GM12892 (cell line): ENCODE results near the gene CEP19.
A peak's percentile ranks its signal among the peaks of the same experiment; 100 is the strongest.

Experiments
- DNase-seq: peaks from one replicate; pipeline ENCODE4 v3.0.0; 2011; ENCODE audit not compliant: insufficient read length
- FAIRE-seq: peaks from 2 replicates; lab custom pipeline; 2011; peaks lifted over from hg19 to GRCh38; lab: Jason Lieb, UNC
- POLR2A ChIP-seq: IDR thresholded peaks from 2 replicates; pipeline ENCODE4 v1.6.1; 2011; ENCODE audit warnings: low read depth, low read length, control low read depth
- POLR2AphosphoS5 ChIP-seq: IDR thresholded peaks from 2 replicates; pipeline ENCODE4 v1.6.1; 2011; ENCODE audit warnings: low read depth, low read length, control low read depth
- TAF1 ChIP-seq: IDR thresholded peaks from 2 replicates; pipeline ENCODE4 v1.6.1; 2011; ENCODE audit warnings: low read depth, mild to moderate bottlenecking, control low read depth, low read length, borderline replicate concordance

Gene CEP19

GRCh38 chr3:196700801-196701200, 11.2 kb downstream of the CEP19 start:
- TF ChIP-seq POLR2AphosphoS5 = no peak
- TF ChIP-seq TAF1 = no peak
- no peak for TF ChIP-seq POLR2A
- no peak for FAIRE-seq

DNA sequence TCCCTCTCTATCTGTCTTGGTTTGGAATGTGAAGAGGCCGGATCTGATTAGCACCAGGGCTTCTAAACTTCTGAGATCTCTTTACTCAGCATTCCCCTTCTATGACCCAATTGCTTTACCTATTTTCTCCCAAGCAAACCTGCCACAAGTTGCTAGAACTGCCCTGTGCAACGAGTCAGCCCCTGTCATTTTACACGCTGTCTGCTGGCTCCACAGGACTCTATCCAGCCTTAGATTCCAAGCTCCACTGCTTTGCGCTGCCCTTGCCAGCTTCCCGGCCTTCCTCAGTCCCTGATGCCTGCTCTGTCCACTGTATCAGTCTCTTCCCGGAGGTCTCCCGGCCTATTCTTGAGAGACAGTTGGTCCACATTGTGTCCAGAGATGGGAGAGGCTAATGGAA, 12.3 kb downstream of the CEP19 start:
- no peak for TF ChIP-seq TAF1
- FAIRE-seq (no peak), DNase-seq (no peak)

More at GRCh38 chr3:196700801-196701200, 11.2 kb downstream of the CEP19 start:
- DNase-seq = no peak

GRCh38 chr3:196697270-196697669, 14.8 kb downstream of the CEP19 start:
- TF ChIP-seq POLR2AphosphoS5 (no peak), TAF1 (no peak), POLR2A (no peak)
- no peak for DNase-seq
- no peak for FAIRE-seq

DNA sequence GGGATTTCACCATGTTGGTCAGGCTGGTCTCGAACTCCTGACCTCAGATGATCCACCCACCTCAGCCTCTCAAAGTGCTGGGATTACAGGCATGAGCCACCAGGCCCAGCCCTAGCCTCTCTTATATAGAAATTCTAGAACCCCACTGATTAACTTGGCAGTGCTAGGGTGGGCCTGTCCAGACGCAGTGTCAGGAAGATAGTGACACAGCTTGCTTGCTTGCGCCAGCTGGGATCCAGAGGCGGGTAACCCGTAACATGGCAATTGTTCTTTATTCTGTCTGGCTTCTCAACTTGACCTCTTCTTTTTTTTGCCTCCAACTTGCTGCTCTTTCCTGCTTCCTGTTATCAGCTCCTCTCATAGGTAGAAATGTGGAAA, 16.2 kb downstream of the CEP19 start:
- no peak for DNase-seq
- no peak for FAIRE-seq
- TF ChIP-seq POLR2AphosphoS5 (no peak), POLR2A (no peak), TAF1 (no peak)

- TF ChIP-seq TAF1 (no peak), POLR2AphosphoS5 (no peak), POLR2A (no peak)
- no peak for DNase-seq
- FAIRE-seq = no peak
Observed at GRCh38 chr3:196694941-196695848, 16.9 kb downstream of the CEP19 start.

DNA sequence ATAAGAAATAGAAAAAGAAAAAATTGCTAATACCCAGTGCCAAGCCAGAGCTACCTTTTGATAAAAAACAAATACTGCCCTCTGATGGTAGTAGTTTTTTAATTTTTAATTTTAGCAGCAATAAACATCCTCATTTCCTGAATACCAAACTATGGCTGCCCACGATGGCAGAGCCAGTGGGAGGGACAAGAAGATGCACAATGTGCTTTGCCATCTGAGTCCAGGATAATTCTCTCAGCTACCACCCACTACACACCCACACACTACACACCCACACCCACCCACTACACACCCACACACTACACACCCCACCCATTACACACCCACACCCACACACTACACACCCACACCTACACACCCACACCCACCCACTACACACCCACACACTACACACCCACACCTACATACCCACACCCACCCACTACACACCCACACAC, 17.8 kb downstream of the CEP19 start:
- no peak for TF ChIP-seq TAF1
- no peak for TF ChIP-seq POLR2A
- TF ChIP-seq POLR2AphosphoS5 = no peak
- FAIRE-seq (peak; percentile 40), DNase-seq (no peak)

- TF ChIP-seq TAF1 = no peak
- no peak for TF ChIP-seq POLR2AphosphoS5
- TF ChIP-seq POLR2A = no peak
- FAIRE-seq (no peak), DNase-seq (no peak)
Observed at GRCh38 chr3:196691386-196691785, 20.7 kb downstream of the CEP19 start.

GRCh38 chr3:196689941-196690660, 21.9 kb downstream of the CEP19 start:
- TF ChIP-seq POLR2A = no peak
- DNase-seq = no peak
- FAIRE-seq = no peak

GRCh38 chr3:196688349-196688748, 23.7 kb downstream of the CEP19 start:
- no peak for TF ChIP-seq POLR2AphosphoS5
- TF ChIP-seq TAF1 = no peak
- DNase-seq (no peak), FAIRE-seq (no peak)

- no peak for TF ChIP-seq POLR2A
- TF ChIP-seq TAF1 = no peak
- no peak for TF ChIP-seq POLR2AphosphoS5
- DNase-seq = no peak
- FAIRE-seq = peak; percentile 5
Observed at GRCh38 chr3:196686436-196686835, 25.6 kb downstream of the CEP19 start.

GRCh38 chr3:196684548-196685407, 27.3 kb downstream of the CEP19 start:
- FAIRE-seq (peak; percentile 86), DNase-seq (peak; percentile 48)
- TF ChIP-seq POLR2AphosphoS5 (no peak), POLR2A (no peak), TAF1 (no peak)

GRCh38 chr3:196677931-196678330, 34.1 kb downstream of the CEP19 start:
- no peak for DNase-seq
- TF ChIP-seq POLR2A (no peak), POLR2AphosphoS5 (no peak), TAF1 (no peak)
- FAIRE-seq = no peak
